ENCODE measurements around the gene FOXC1.

Gene FOXC1

GRCh38 chr6:1608222-1609040 is 1.3 kb upstream of the FOXC1 start:
- TF ChIP-seq ZFX (IDR thresholded peaks at IDR 0.05; ENCODE audit: borderline replicate concordance) (no peak), CTCF (IDR thresholded peaks at IDR 0.05) (no peak)
- no peak overlapping the region for H3K27ac ChIP-seq

DNA sequence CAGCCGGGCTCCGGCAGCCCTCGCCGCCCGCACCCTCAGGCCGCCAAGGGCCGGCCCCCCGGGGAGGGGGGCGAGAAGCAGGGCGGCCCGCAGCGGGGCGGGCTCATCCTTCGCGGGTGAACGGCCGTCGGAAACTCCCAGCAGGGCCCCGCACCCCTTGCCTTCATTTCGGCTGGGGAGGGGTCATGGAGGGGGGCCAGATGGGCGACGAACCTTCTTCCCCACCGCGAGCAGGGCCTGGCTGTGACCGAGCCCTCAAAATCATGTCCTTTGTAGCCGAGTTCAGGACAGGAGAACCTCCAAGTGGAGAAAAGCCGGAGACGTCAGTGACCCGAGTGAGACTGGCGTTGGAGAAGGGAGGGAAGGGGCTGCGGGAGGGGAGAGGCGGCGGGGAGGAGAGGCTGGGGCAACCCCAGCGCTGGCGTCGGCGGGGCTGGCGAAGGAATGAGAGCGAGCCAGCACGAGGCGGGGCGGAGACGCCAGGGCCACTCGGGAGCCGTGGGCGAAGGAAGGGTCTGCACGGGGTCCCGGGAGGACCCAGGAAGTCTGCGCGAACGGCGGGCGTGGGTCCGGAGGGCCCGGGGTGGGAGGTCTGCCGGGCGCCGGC is 571 bp upstream of the FOXC1 start:
- TF ChIP-seq CTCF (IDR thresholded peaks at IDR 0.05) (no peak), ZFX (IDR thresholded peaks at IDR 0.05; ENCODE audit: borderline replicate concordance) (no peak)
- no peak overlapping the region for H3K27ac ChIP-seq

DNA sequence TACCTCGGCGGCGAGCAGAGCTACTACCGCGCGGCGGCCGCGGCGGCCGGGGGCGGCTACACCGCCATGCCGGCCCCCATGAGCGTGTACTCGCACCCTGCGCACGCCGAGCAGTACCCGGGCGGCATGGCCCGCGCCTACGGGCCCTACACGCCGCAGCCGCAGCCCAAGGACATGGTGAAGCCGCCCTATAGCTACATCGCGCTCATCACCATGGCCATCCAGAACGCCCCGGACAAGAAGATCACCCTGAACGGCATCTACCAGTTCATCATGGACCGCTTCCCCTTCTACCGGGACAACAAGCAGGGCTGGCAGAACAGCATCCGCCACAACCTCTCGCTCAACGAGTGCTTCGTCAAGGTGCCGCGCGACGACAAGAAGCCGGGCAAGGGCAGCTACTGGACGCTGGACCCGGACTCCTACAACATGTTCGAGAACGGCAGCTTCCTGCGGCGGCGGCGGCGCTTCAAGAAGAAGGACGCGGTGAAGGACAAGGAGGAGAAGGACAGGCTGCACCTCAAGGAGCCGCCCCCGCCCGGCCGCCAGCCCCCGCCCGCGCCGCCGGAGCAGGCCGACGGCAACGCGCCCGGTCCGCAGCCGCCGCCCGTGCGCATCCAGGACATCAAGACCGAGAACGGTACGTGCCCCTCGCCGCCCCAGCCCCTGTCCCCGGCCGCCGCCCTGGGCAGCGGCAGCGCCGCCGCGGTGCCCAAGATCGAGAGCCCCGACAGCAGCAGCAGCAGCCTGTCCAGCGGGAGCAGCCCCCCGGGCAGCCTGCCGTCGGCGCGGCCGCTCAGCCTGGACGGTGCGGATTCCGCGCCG is 994 bp downstream of the FOXC1 start:
- H3K27ac ChIP-seq, result peak overlapping the region; percentile 70
- TF ChIP-seq ZFX (IDR thresholded peaks at IDR 0.05; ENCODE audit: borderline replicate concordance) (no peak), CTCF (IDR thresholded peaks at IDR 0.05) (no peak)

DNA sequence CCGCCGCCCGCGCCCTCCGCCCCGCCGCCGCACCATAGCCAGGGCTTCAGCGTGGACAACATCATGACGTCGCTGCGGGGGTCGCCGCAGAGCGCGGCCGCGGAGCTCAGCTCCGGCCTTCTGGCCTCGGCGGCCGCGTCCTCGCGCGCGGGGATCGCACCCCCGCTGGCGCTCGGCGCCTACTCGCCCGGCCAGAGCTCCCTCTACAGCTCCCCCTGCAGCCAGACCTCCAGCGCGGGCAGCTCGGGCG is 1.5 kb downstream of the FOXC1 start:
- no peak overlapping the region for H3K27ac ChIP-seq
- TF ChIP-seq CTCF (IDR thresholded peaks at IDR 0.05) (peak; percentile 58), ZFX (IDR thresholded peaks at IDR 0.05; ENCODE audit: borderline replicate concordance) (no peak)

GRCh38 chr6:1611572-1612298 is 2.0 kb downstream of the FOXC1 start:
- peak; percentile 28; the same call in 1 of the 2 replicates for TF ChIP-seq CTCF (IDR thresholded peaks at IDR 0.05)
- no peak for TF ChIP-seq ZFX (IDR thresholded peaks at IDR 0.05; ENCODE audit: borderline replicate concordance)

DNA sequence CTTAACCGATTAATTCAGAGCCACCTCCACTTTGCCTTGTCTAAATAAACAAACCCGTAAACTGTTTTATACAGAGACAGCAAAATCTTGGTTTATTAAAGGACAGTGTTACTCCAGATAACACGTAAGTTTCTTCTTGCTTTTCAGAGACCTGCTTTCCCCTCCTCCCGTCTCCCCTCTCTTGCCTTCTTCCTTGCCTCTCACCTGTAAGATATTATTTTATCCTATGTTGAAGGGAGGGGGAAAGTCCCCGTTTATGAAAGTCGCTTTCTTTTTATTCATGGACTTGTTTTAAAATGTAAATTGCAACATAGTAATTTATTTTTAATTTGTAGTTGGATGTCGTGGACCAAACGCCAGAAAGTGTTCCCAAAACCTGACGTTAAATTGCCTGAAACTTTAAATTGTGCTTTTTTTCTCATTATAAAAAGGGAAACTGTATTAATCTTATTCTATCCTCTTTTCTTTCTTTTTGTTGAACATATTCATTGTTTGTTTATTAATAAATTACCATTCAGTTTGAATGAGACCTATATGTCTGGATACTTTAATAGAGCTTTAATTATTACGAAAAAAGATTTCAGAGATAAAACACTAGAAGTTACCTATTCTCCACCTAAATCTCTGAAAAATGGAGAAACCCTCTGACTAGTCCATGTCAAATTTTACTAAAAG is 2.7 kb downstream of the FOXC1 start:
- no peak overlapping the region for H3K27ac ChIP-seq
- TF ChIP-seq CTCF (IDR thresholded peaks at IDR 0.05) (no peak), ZFX (IDR thresholded peaks at IDR 0.05; ENCODE audit: borderline replicate concordance) (no peak)

More at GRCh38 chr6:1611572-1612298, 2.0 kb downstream of the FOXC1 start:
- no peak overlapping the region for H3K27ac ChIP-seq
